GM12878 (cell line): ENCODE measurements around the gene EEF1B2. TPM values are rescaled to one million over a fixed set of nuclear protein-coding genes. Genes with fewer than 3 reads are reported as not detected.

Experiments used
- ATAC-seq: fragments of 200-7000 bp; cut with Tn5 transposase; 3 replicates; pipeline ENCODE4 v1.9.1; 2020; ENCODE audit warnings: mild to moderate bottlenecking, moderate library complexity
- BruUV-seq: library from RNA; stranded (reverse); fragments of 400-500 nt; replicated peaks from 2 replicates; lab custom pipeline; 2021; lab: Mats Ljungman, UMichigan
- CTCF ChIA-PET: fragments of 300-600 bp; sonication (Branson Sonifier 250); formaldehyde crosslinking; extraction: SDS; loops from one replicate; lab custom pipeline; 2021; ENCODE audit warnings: inconsistent platforms; lab: Yijun Ruan, JAX
- POLR2A ChIA-PET: fragments of 350-600 bp; formaldehyde crosslinking; extraction: SDS; loops from one replicate; lab custom pipeline; 2021; ENCODE audit warnings: inconsistent platforms; lab: Charles Lee
- RAD21 ChIA-PET: fragments of 300-600 bp; sonication (Branson Sonifier 250); formaldehyde crosslinking; loops from one replicate; lab custom pipeline; 2023; ENCODE audit warnings: antibody characterized with exemption; ENCODE audit not compliant: unreplicated experiment; lab: Charles Lee
- SMC1A ChIA-PET: fragments of 300-600 bp; sonication (Branson Sonifier 250); formaldehyde crosslinking; loops from one replicate; lab custom pipeline; 2023; ENCODE audit not compliant: unreplicated experiment, uncharacterized antibody; lab: Charles Lee
- DNase-seq: peaks from one replicate; pipeline ENCODE4 v3.0.0-alpha.2; 2011; ENCODE audit warnings: low read depth, low spot score
- FAIRE-seq: peaks from 3 replicates; lab custom pipeline; 2011; peaks lifted over from hg19 to GRCh38; lab: Jason Lieb, UNC
- H2AFZ ChIP-seq: 2 replicates; pipeline ENCODE4 v1.6.0; 2011; ENCODE audit warnings: low read depth, low read length, control low read depth; ENCODE audit not compliant: control insufficient read depth
- H3K27ac ChIP-seq: 2 replicates; pipeline ENCODE4 v1.5.1; 2011; ENCODE audit warnings: control low read depth; ENCODE audit not compliant: control insufficient read depth, insufficient read depth
- H3K27me3 ChIP-seq, 2 experiments: replicated peaks in 1 of 2; 2 replicates each; pipeline versions ENCODE4 v1.6.0 to v1.6.1; 2011; ENCODE audit warnings: low read length in 1 of 2; ENCODE audit not compliant: control insufficient read depth in 2 of 2, insufficient read depth in 2 of 2
- H3K36me3 ChIP-seq, 2 experiments: 2 replicates each; pipeline ENCODE4 v1.5.1; 2011; ENCODE audit warnings: low read length in 1 of 2; ENCODE audit not compliant: control insufficient read depth in 2 of 2, insufficient read depth in 2 of 2
- H3K4me1 ChIP-seq: 2 replicates; pipeline ENCODE4 v1.6.1; 2011; ENCODE audit warnings: mild to moderate bottlenecking, low read length, moderate library complexity, mixed read lengths; ENCODE audit not compliant: control insufficient read depth, insufficient read depth
- H3K4me2 ChIP-seq: 2 replicates; pipeline ENCODE4 v1.6.0; 2011; ENCODE audit warnings: control low read depth; ENCODE audit not compliant: control insufficient read depth, insufficient read depth
- H3K4me3 ChIP-seq: fragments of 200-600 bp; sonication (generic); 2 replicates; pipeline ENCODE4 v1.5.1; 2016
- H3K79me2 ChIP-seq: 2 replicates; pipeline ENCODE4 v1.6.0; 2011; ENCODE audit warnings: low read length; ENCODE audit not compliant: control insufficient read depth, insufficient read depth
- H3K9ac ChIP-seq: 2 replicates; pipeline ENCODE4 v1.8.0; 2011; ENCODE audit warnings: low read length, control low read depth, mixed read lengths; ENCODE audit not compliant: control insufficient read depth, insufficient read depth
- H3K9me3 ChIP-seq: replicated peaks from 3 replicates; pipeline ENCODE4 v1.5.1; 2011; ENCODE audit warnings: mild to moderate bottlenecking, low read length; ENCODE audit not compliant: control insufficient read depth, insufficient read depth
- H4K20me1 ChIP-seq: 2 replicates; pipeline ENCODE4 v1.6.0; 2011; ENCODE audit not compliant: control insufficient read depth, insufficient read depth
- ASH2L ChIP-seq: fragments of 300-600, 200-600 bp; sonication (generic); IDR thresholded peaks from 2 replicates; pipeline ENCODE4 v1.6.1; 2017; ENCODE audit warnings: low read depth, mild to moderate bottlenecking, borderline replicate concordance
- EED ChIP-seq: sonication (generic); IDR thresholded peaks from 2 replicates; pipeline ENCODE4 v1.6.1; 2016; ENCODE audit warnings: antibody characterized with exemption, low read depth
- FOXK2 ChIP-seq: fragments of 450-650 bp; IDR thresholded peaks from 2 replicates; pipeline ENCODE4 v1.6.1; 2017; ENCODE audit warnings: mild to moderate bottlenecking, moderate library complexity
- GATAD2B ChIP-seq: fragments of 450-650 bp; conservative IDR thresholded peaks from 2 replicates; pipeline ENCODE4 v1.6.1; 2017; ENCODE audit warnings: low read depth, mild to moderate bottlenecking, moderate library complexity
- IKZF1 ChIP-seq: fragments of 450-650 bp; conservative IDR thresholded peaks from 2 replicates; pipeline ENCODE4 v1.6.1; 2017; ENCODE audit warnings: antibody characterized with exemption, mild to moderate bottlenecking
- IKZF2 ChIP-seq, 2 experiments: fragments of 450-650 bp; IDR thresholded peaks; 2 replicates each; pipeline ENCODE4 v1.6.1; 2017; ENCODE audit warnings: mild to moderate bottlenecking in 2 of 2, moderate library complexity in 2 of 2
- LARP7 ChIP-seq: fragments of 450-650 bp; IDR thresholded peaks from 2 replicates; pipeline ENCODE4 v1.6.1; 2017; ENCODE audit warnings: mild to moderate bottlenecking
- NFIC ChIP-seq: IDR thresholded peaks from 2 replicates; pipeline ENCODE4 v1.6.1; 2012; ENCODE audit warnings: low read depth, mild to moderate bottlenecking, inconsistent platforms, low read length, moderate library complexity
- POU2F2 ChIP-seq: IDR thresholded peaks from 3 replicates; pipeline ENCODE4 v1.6.1; 2011; ENCODE audit warnings: low read depth, mild to moderate bottlenecking, low read length, borderline replicate concordance
- SMARCA5 ChIP-seq: fragments of 450-650 bp; IDR thresholded peaks from 2 replicates; pipeline ENCODE4 v1.6.1; 2017; ENCODE audit warnings: mild to moderate bottlenecking
- SPI1 ChIP-seq: IDR thresholded peaks from 2 replicates; pipeline ENCODE4 v1.6.1; 2011; ENCODE audit warnings: low read depth, mild to moderate bottlenecking, low read length, moderate library complexity, borderline replicate concordance; ENCODE audit not compliant: insufficient read depth
- ZNF274 ChIP-seq: IDR thresholded peaks from one replicate; pipeline ENCODE4 v1.8.0; 2011; ENCODE audit not compliant: insufficient read length, insufficient read depth
- ZZZ3 ChIP-seq: IDR thresholded peaks from 2 replicates; pipeline ENCODE4 v1.6.1; 2011; ENCODE audit warnings: low read depth; ENCODE audit not compliant: control insufficient read depth, insufficient read length
- WGBS: methylation state at CpG from one replicate; pipeline ENCODE4 v1.1.6; 2016; ENCODE audit warnings: low lambda C conversion rate; ENCODE audit not compliant: insufficient replicate concordance, insufficient coverage; ENCODE audit errors: missing lambda C conversion rate; 5-methylcytosine and 5-hydroxymethylcytosine counted together
- in situ Hi-C: fragments of 300-500 bp; cut with MboI; formaldehyde crosslinking; loops from 9 replicates; pipeline ENCODE4 v1.14.3; 2018; ENCODE audit warnings: mixed read lengths
- intact Hi-C: fragments of 100-400 bp; cut with micrococcal nuclease; formaldehyde crosslinking; loops from one replicate; pipeline ENCODE4 v1.14.2; 2022; ENCODE audit not compliant: unreplicated experiment
- polyA plus RNA-seq, 11 experiments: library from polyadenylated mRNA; depleted of rRNA in 4 of 11; unstranded in 6 of 11; stranded (reverse) in 5 of 11; fragments of >200 nt; fragmentation: Nextera tagmentation in 4 of 11; fragmentation: Illumina TruSeq in 1 of 11; extraction: Ambion mirVana in 4 of 11; extraction: Trizol in 1 of 11; gene quantifications; 1 replicate in 1 of 11; 2 replicates in 10 of 11; pipeline versions ENCODE4 v1.2.1 to v1.2.3, GENCODE V29; 2011 to 2016; ENCODE audit warnings: inconsistent platforms in 2 of 11, missing spikeins in 2 of 11, low read depth in 1 of 11
- total RNA-seq, 4 experiments: library from RNA; depleted of rRNA in 3 of 4; stranded (reverse); fragments of >200 nt in 3 of 4; fragmentation: Illumina TruSeq in 1 of 4; extraction: Trizol in 1 of 4; gene quantifications; 2 replicates each; pipeline versions ENCODE4 v1.2.1 to v1.2.3, GENCODE V29; 2013 to 2021
- TF ChIP-seq, protein P1 (sequence below): fragments of 450-650 bp; conservative IDR thresholded peaks from 2 replicates; pipeline ENCODE4 v1.6.1; 2017; ENCODE audit warnings: mild to moderate bottlenecking, moderate library complexity
- TF ChIP-seq, protein P2 (sequence below): fragments of 450-650 bp; IDR thresholded peaks from 2 replicates; pipeline ENCODE4 v1.6.1; 2018; ENCODE audit warnings: mild to moderate bottlenecking, low read depth, moderate library complexity; ENCODE audit not compliant: partially characterized antibody
- TF ChIP-seq, protein P3 (sequence below): IDR thresholded peaks from 2 replicates; pipeline ENCODE4 v1.6.1; 2011; ENCODE audit warnings: borderline replicate concordance, low read depth, mild to moderate bottlenecking, moderate library complexity, low read length; ENCODE audit not compliant: insufficient read depth, poor library complexity, severe bottlenecking

Gene EEF1B2
- total and polyA plus RNA-seq, 10 of the 15 experiments (the other 5 are each of a cell fraction or from before 2014, with no cell fraction given): 719 to 2,110 (median 1,232) TPM

DNA sequence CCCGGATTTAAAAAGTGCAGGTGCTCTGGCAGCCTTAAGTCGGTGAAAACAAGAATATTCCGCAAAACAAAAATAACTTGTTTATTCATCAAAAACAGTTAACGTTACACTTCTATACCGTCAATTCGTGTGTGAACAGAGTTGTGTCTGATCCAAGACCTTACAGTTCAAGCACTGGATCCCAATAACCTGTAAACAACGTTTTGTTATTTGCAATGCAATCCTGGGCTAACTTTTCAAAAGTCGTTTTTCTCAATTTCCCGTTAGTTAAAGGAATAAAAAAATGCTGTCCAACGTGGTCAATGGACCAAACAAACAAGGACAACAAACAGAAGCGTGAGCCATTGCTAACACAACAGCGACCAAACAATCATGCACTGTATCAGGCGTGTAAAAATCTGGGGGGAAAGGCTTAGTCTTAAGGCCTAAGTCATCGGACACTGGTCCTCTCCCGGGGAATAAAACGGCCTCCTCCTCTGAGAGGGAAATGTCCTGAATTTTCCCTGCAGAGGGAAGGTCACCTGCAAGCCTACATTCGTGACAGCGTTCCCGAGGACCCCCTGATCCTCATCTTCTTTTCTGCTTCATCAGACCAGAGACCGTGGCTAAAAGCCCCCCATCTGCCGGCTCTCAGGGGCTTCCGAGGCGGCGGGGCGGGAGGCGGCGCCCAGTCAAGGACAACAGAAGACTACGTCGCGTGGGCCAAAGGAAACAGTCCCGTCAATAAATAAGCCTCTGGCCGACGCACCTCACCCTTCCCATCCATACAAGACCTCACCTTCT is 941 bp upstream of the EEF1B2 start:
- Histone ChIP-seq H3K9ac (peak overlapping the region; percentile 76), H3K27ac (peak overlapping the region; percentile 94), H2AFZ (peak overlapping the region; percentile 94), H3K27me3 (no peaks in the 10 kb centered on the region), H3K36me3 (peaks cover 2 to 19% of the 10 kb centered on the region in 2 experiments; a peak in 3 of 4 replicates), H3K9me3 (no peaks in the 10 kb centered on the region), H3K4me1 (peaks cover 2% of the 10 kb centered on the region; the same call in 1 of the 2 replicates), H4K20me1 (no peaks in the 10 kb centered on the region), H3K4me2 (peak overlapping the region; percentile 86), H3K4me3 (peak overlapping the region; percentile 93), H3K79me2 (peaks cover 76% of the 10 kb centered on the region)
- RAD21 ChIA-PET: no interaction called here
- peak; percentile 35 for FAIRE-seq
- SMC1A ChIA-PET: interaction anchor here (1.9 kb wide), 1 partner anchor 70 kb away, joined by 5 read pairs; no protein-coding TSS in a partner anchor
- TSS peak; percentile 82 for BruUV-seq
- POLR2A ChIA-PET: interaction anchor here (0.6 to 2.9 kb wide), 4 partner anchors 16 to 92 kb away, joined by 3 to 14 read pairs (median 5); partner anchors contain the start of gene INO80D
- 1% methylated on average over 33 of the region's 33 CpGs for WGBS
- in situ Hi-C loops (no loop called here), intact Hi-C loops (loop anchor here (1.0 kb wide), 1 partner anchor 72 kb away; the partner anchor contains the start of gene INO80D)
- peak; percentile 9 for ATAC-seq
- DNase-seq: no peak
- CTCF ChIA-PET: no interaction called here
- 0 out of 2 replicates have a peak, but pooled peaks have one; percentile 70 for TF ChIP-seq ASH2L
- 0 out of 2 replicates have a peak, but pooled peaks have one; percentile 41 for TF ChIP-seq GATAD2B
- TF ChIP-seq, protein P1, sequence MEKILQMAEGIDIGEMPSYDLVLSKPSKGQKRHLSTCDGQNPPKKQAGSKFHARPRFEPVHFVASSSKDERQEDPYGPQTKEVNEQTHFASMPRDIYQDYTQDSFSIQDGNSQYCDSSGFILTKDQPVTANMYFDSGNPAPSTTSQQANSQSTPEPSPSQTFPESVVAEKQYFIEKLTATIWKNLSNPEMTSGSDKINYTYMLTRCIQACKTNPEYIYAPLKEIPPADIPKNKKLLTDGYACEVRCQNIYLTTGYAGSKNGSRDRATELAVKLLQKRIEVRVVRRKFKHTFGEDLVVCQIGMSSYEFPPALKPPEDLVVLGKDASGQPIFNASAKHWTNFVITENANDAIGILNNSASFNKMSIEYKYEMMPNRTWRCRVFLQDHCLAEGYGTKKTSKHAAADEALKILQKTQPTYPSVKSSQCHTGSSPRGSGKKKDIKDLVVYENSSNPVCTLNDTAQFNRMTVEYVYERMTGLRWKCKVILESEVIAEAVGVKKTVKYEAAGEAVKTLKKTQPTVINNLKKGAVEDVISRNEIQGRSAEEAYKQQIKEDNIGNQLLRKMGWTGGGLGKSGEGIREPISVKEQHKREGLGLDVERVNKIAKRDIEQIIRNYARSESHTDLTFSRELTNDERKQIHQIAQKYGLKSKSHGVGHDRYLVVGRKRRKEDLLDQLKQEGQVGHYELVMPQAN: peak; percentile 60
- peak in 1 of 2 experiments; percentile 38; a peak in 1 of 4 replicates for TF ChIP-seq IKZF2 (IDR thresholded peaks at IDR 0.05)
- TF ChIP-seq, protein P2, sequence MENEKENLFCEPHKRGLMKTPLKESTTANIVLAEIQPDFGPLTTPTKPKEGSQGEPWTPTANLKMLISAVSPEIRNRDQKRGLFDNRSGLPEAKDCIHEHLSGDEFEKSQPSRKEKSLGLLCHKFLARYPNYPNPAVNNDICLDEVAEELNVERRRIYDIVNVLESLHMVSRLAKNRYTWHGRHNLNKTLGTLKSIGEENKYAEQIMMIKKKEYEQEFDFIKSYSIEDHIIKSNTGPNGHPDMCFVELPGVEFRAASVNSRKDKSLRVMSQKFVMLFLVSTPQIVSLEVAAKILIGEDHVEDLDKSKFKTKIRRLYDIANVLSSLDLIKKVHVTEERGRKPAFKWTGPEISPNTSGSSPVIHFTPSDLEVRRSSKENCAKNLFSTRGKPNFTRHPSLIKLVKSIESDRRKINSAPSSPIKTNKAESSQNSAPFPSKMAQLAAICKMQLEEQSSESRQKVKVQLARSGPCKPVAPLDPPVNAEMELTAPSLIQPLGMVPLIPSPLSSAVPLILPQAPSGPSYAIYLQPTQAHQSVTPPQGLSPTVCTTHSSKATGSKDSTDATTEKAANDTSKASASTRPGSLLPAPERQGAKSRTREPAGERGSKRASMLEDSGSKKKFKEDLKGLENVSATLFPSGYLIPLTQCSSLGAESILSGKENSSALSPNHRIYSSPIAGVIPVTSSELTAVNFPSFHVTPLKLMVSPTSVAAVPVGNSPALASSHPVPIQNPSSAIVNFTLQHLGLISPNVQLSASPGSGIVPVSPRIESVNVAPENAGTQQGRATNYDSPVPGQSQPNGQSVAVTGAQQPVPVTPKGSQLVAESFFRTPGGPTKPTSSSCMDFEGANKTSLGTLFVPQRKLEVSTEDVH: no peak
- peak; percentile 27; the same call in 1 of the 2 replicates for TF ChIP-seq FOXK2
- peak; percentile 23; the same call in 1 of the 2 replicates for TF ChIP-seq IKZF1
- no peak for TF ChIP-seq ZNF274
- peak; percentile 50; the same call in 1 of the 2 replicates for TF ChIP-seq SMARCA5
- TF ChIP-seq NFIC: 0 out of 2 replicates have a peak, but pooled peaks have one; percentile 2
- TF ChIP-seq, protein P3, sequence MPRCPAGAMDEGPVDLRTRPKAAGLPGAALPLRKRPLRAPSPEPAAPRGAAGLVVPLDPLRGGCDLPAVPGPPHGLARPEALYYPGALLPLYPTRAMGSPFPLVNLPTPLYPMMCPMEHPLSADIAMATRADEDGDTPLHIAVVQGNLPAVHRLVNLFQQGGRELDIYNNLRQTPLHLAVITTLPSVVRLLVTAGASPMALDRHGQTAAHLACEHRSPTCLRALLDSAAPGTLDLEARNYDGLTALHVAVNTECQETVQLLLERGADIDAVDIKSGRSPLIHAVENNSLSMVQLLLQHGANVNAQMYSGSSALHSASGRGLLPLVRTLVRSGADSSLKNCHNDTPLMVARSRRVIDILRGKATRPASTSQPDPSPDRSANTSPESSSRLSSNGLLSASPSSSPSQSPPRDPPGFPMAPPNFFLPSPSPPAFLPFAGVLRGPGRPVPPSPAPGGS: no peak
- TF ChIP-seq EED: no peak
- TF ChIP-seq POU2F2: no peak
- 0 out of 2 replicates have a peak, but pooled peaks have one; percentile 56 for TF ChIP-seq LARP7
- TF ChIP-seq SPI1: no peak
- TF ChIP-seq ZZZ3: no peak
